Astrocyte (in vitro differentiated cells and primary cell): ENCODE results near the gene ANKRD44. TPM values are rescaled to one million over a fixed set of nuclear protein-coding genes. Genes with fewer than 3 reads are reported as not detected.

Experiments
- DNase-seq: peaks from one replicate; pipeline ENCODE4 v3.0.0-alpha.2; 2010; ENCODE audit warnings: low read depth
- FAIRE-seq: peaks from 2 replicates; lab custom pipeline; 2011; peaks lifted over from hg19 to GRCh38; lab: Jason Lieb, UNC
- H2AFZ ChIP-seq: 2 replicates; pipeline ENCODE4 v1.6.0; 2012; ENCODE audit warnings: low read depth, low read length, inconsistent platforms
- H3K27ac ChIP-seq: 2 replicates; pipeline ENCODE4 v1.5.1; 2011; ENCODE audit warnings: low read depth, low read length, inconsistent platforms
- H3K27me3 ChIP-seq: 2 replicates; pipeline ENCODE4 v1.6.0; 2011; ENCODE audit warnings: low read length, inconsistent platforms; ENCODE audit not compliant: insufficient read depth
- H3K36me3 ChIP-seq: 2 replicates; pipeline ENCODE4 v1.5.1; 2011; ENCODE audit warnings: low read length, inconsistent platforms; ENCODE audit not compliant: insufficient read depth
- H3K4me1 ChIP-seq: 2 replicates; pipeline ENCODE4 v1.5.1; 2011; ENCODE audit warnings: low read length, inconsistent platforms; ENCODE audit not compliant: insufficient read depth
- H3K4me2 ChIP-seq: 2 replicates; pipeline ENCODE4 v1.6.0; 2012; ENCODE audit warnings: low read length, inconsistent platforms
- H3K4me3 ChIP-seq: 2 replicates; pipeline ENCODE4 v1.5.1; 2011; ENCODE audit warnings: low read depth, mild to moderate bottlenecking, low read length, inconsistent platforms; ENCODE audit not compliant: insufficient read depth
- H3K79me2 ChIP-seq: 2 replicates; pipeline ENCODE4 v1.6.0; 2012; ENCODE audit warnings: mild to moderate bottlenecking, low read length, inconsistent platforms; ENCODE audit not compliant: insufficient read depth
- H3K9ac ChIP-seq: 2 replicates; pipeline ENCODE4 v1.6.0; 2012; ENCODE audit warnings: mild to moderate bottlenecking, low read length, inconsistent platforms
- H3K9me3 ChIP-seq: 2 replicates; pipeline ENCODE4 v1.5.1; 2012; ENCODE audit warnings: low read depth, mild to moderate bottlenecking, low read length, inconsistent platforms; ENCODE audit not compliant: insufficient read depth
- H4K20me1 ChIP-seq: 2 replicates; pipeline ENCODE4 v1.6.0; 2012; ENCODE audit warnings: low read length, inconsistent platforms; ENCODE audit not compliant: insufficient read depth
- H3K27ac Mint-ChIP-seq: one replicate; pipeline ENCODE4 v1.8.0; 2021; ENCODE audit warnings: mild to moderate bottlenecking, mixed read lengths; ENCODE audit not compliant: unreplicated experiment
- H3K27me3 Mint-ChIP-seq: one replicate; pipeline ENCODE4 v1.8.0; 2021; ENCODE audit warnings: low read depth, mixed read lengths; ENCODE audit not compliant: unreplicated experiment
- H3K36me3 Mint-ChIP-seq: one replicate; pipeline ENCODE4 v1.8.0; 2021; ENCODE audit warnings: low read depth, mixed read lengths; ENCODE audit not compliant: unreplicated experiment
- H3K4me1 Mint-ChIP-seq: one replicate; pipeline ENCODE4 v1.8.0; 2021; ENCODE audit warnings: low read depth, mixed read lengths; ENCODE audit not compliant: unreplicated experiment
- H3K4me3 Mint-ChIP-seq: one replicate; pipeline ENCODE4 v1.8.0; 2021; ENCODE audit warnings: mild to moderate bottlenecking, moderate library complexity, mixed read lengths; ENCODE audit not compliant: unreplicated experiment
- H3K9me3 Mint-ChIP-seq: one replicate; pipeline ENCODE4 v1.8.0; 2021; ENCODE audit warnings: mild to moderate bottlenecking, mixed read lengths; ENCODE audit not compliant: unreplicated experiment
- CTCF ChIP-seq: IDR thresholded peaks from 2 replicates; pipeline ENCODE4 v1.5.1; 2011; ENCODE audit warnings: low read depth, mild to moderate bottlenecking, inconsistent platforms, low read length, moderate library complexity; ENCODE audit not compliant: insufficient read depth
- EZH2 ChIP-seq: IDR thresholded peaks from 2 replicates; pipeline ENCODE4 v1.6.1; 2012; ENCODE audit warnings: mild to moderate bottlenecking, low read length, inconsistent platforms; ENCODE audit not compliant: insufficient read depth
- total RNA-seq: library from RNA; stranded (reverse); gene quantifications from 2 replicates; pipeline ENCODE4 v1.2.1, GENCODE V29; 2021

Gene ANKRD44
- total RNA-seq, 1 donor from 2014 or later = 7.2 TPM

GRCh38 chr2:197058777-197059300 is 251.7 kb downstream of the ANKRD44 start:
- no peaks in the 10 kb centered on the region for H3K79me2 ChIP-seq
- H3K9me3 ChIP-seq = no peaks in the 10 kb centered on the region
- DNase-seq (no peak), FAIRE-seq (no peak)
- Mint-ChIP-seq H3K27ac (no peak overlapping the region), H3K4me3 (no peak overlapping the region), H3K4me1 (peaks cover 3% of the 10 kb centered on the region), H3K9me3 (peaks cover 12% of the 10 kb centered on the region), H3K36me3 (peaks cover 6% of the 10 kb centered on the region), H3K27me3 (no peaks in the 10 kb centered on the region)
- no peak overlapping the region for H3K9ac ChIP-seq
- H3K4me2 ChIP-seq = no peak overlapping the region
- TF ChIP-seq EZH2 = no peak
- TF ChIP-seq CTCF = no peak
- H3K4me1 ChIP-seq = no peaks in the 10 kb centered on the region
- H3K27me3 ChIP-seq = no peaks in the 10 kb centered on the region
- H4K20me1 ChIP-seq = no peaks in the 10 kb centered on the region
- H3K4me3 ChIP-seq = no peak overlapping the region
- no peak overlapping the region for H2AFZ ChIP-seq
- H3K27ac ChIP-seq = no peak overlapping the region
- no peaks in the 10 kb centered on the region for H3K36me3 ChIP-seq

- Histone ChIP-seq H3K27ac (no peak overlapping the region), H3K36me3 (no peaks in the 10 kb centered on the region)
- no peak overlapping the region for H3K27ac Mint-ChIP-seq
Observed at GRCh38 chr2:197057959-197058358, 252.6 kb downstream of the ANKRD44 start.

More at GRCh38 chr2:197057959-197058358, 252.6 kb downstream of the ANKRD44 start:
- Histone ChIP-seq H3K4me3 (no peak overlapping the region), H3K9me3 (no peaks in the 10 kb centered on the region), H3K9ac (no peak overlapping the region), H4K20me1 (no peaks in the 10 kb centered on the region), H3K4me2 (no peak overlapping the region), H2AFZ (no peak overlapping the region), H3K4me1 (no peaks in the 10 kb centered on the region), H3K79me2 (no peaks in the 10 kb centered on the region), H3K27me3 (no peaks in the 10 kb centered on the region)
- H3K9me3 Mint-ChIP-seq = peaks cover 10% of the 10 kb centered on the region
- H3K4me3 Mint-ChIP-seq = no peak overlapping the region
- FAIRE-seq (no peak), DNase-seq (no peak)
- H3K36me3 Mint-ChIP-seq = peaks cover 4% of the 10 kb centered on the region
- H3K4me1 Mint-ChIP-seq = peaks cover 3% of the 10 kb centered on the region
- no peak for TF ChIP-seq EZH2
- TF ChIP-seq CTCF = no peak
- no peaks in the 10 kb centered on the region for H3K27me3 Mint-ChIP-seq
